IMR-90 (cell line): ENCODE results near the gene FLRT1. TPM values are rescaled to one million over a fixed set of nuclear protein-coding genes. Genes with fewer than 3 reads are reported as not detected.

ENCODE experiments used
- ATAC-seq: fragments of 200-7000 bp; cut with Tn5 transposase; 2 replicates; pipeline ENCODE4 v1.9.1; 2020; ENCODE audit warnings: low read depth, mild to moderate bottlenecking, moderate library complexity
- BruUV-seq: library from RNA; stranded (reverse); fragments of 400-500 nt; replicated peaks from 2 replicates; lab custom pipeline; 2021; lab: Mats Ljungman, UMichigan
- CTCF ChIA-PET: fragments of 300-600 bp; formaldehyde crosslinking; extraction: SDS; loops from one replicate; lab custom pipeline; 2021; ENCODE audit warnings: antibody characterized with exemption; lab: Yijun Ruan, JAX
- POLR2A ChIA-PET: fragments of 300-600 bp; sonication (Branson Sonifier 250); formaldehyde crosslinking; loops from one replicate; lab custom pipeline; 2022; ENCODE audit warnings: antibody characterized with exemption; ENCODE audit not compliant: unreplicated experiment; lab: Charles Lee
- DNase-seq: peaks from one replicate; pipeline ENCODE4 v3.0.0; 2013
- H2AFZ ChIP-seq: replicated peaks from 2 replicates; pipeline ENCODE3; 2013; ENCODE audit warnings: low read length, mild to moderate bottlenecking; ENCODE audit not compliant: poor library complexity
- H2AK5ac ChIP-seq: 2 replicates; pipeline ENCODE4 v1.6.1; 2013; ENCODE audit warnings: low read depth, low read length, inconsistent platforms
- H2AK9ac ChIP-seq: replicated peaks from 2 replicates; pipeline ENCODE3; 2013; ENCODE audit warnings: mild to moderate bottlenecking, low read depth, low read length, moderate library complexity; ENCODE audit not compliant: poor library complexity
- H2BK120ac ChIP-seq: 2 replicates; pipeline ENCODE4 v1.6.1; 2013; ENCODE audit warnings: low read depth, low read length, inconsistent platforms
- H2BK15ac ChIP-seq: 3 replicates; pipeline ENCODE4 v1.6.1; 2013; ENCODE audit warnings: low read depth, low read length, inconsistent platforms
- H2BK20ac ChIP-seq: 2 replicates; pipeline ENCODE4 v1.6.1; 2013; ENCODE audit warnings: low read depth, mild to moderate bottlenecking, inconsistent platforms, low read length, moderate library complexity
- H2BK5ac ChIP-seq: 2 replicates; pipeline ENCODE4 v1.6.1; 2013; ENCODE audit warnings: mild to moderate bottlenecking, low read depth, low read length, inconsistent platforms; ENCODE audit not compliant: poor library complexity, severe bottlenecking
- H3K14ac ChIP-seq: replicated peaks from 2 replicates; pipeline ENCODE4 v1.6.1; 2013; ENCODE audit warnings: low read depth, low read length, inconsistent platforms
- H3K18ac ChIP-seq: 2 replicates; pipeline ENCODE4 v1.6.1; 2013; ENCODE audit warnings: low read depth, low read length, control low read depth
- H3K23ac ChIP-seq: 2 replicates; pipeline ENCODE4 v1.6.1; 2013; ENCODE audit warnings: low read depth, low read length, inconsistent platforms
- H3K27ac ChIP-seq: 2 replicates; pipeline ENCODE4 v1.5.1; 2013; ENCODE audit warnings: mild to moderate bottlenecking, control low read depth, low read length; ENCODE audit not compliant: insufficient read depth
- H3K27me3 ChIP-seq: 2 replicates; pipeline ENCODE4 v1.6.1; 2013; ENCODE audit warnings: low read length; ENCODE audit not compliant: control insufficient read depth, insufficient read depth
- H3K36me3 ChIP-seq: 2 replicates; pipeline ENCODE4 v1.6.1; 2013; ENCODE audit warnings: low read length, mixed read lengths; ENCODE audit not compliant: control insufficient read depth, insufficient read depth
- H3K4ac ChIP-seq: 2 replicates; pipeline ENCODE4 v1.6.1; 2013; ENCODE audit warnings: low read depth, low read length, inconsistent platforms
- H3K4me1 ChIP-seq: 2 replicates; pipeline ENCODE4 v1.6.1; 2013; ENCODE audit warnings: low read length, mixed read lengths; ENCODE audit not compliant: control insufficient read depth, insufficient read depth
- H3K4me2 ChIP-seq: 2 replicates; pipeline ENCODE4 v1.6.1; 2013; ENCODE audit warnings: low read depth, mild to moderate bottlenecking, control low read depth, low read length, moderate library complexity
- H3K4me3 ChIP-seq: 2 replicates; pipeline ENCODE4 v1.5.1; 2013; ENCODE audit warnings: low read depth, mild to moderate bottlenecking, control low read depth, low read length, moderate library complexity; ENCODE audit not compliant: insufficient read depth
- H3K56ac ChIP-seq: 2 replicates; pipeline ENCODE4 v1.6.1; 2013; ENCODE audit warnings: low read length, inconsistent platforms; ENCODE audit not compliant: insufficient read depth; ENCODE audit errors: extremely low read depth
- H3K79me1 ChIP-seq, 2 experiments: 2 replicates each; pipeline ENCODE4 v1.6.1; 2013; ENCODE audit warnings: low read length in 2 of 2, inconsistent platforms in 1 of 2, low read depth in 1 of 2
- H3K9ac ChIP-seq: 2 replicates; pipeline ENCODE4 v1.6.1; 2013; ENCODE audit warnings: low read depth, low read length, control low read depth
- H3K9me1 ChIP-seq: 2 replicates; pipeline ENCODE4 v1.6.1; 2013; ENCODE audit warnings: low read length, inconsistent platforms; ENCODE audit not compliant: insufficient read depth
- H3K9me3 ChIP-seq: 2 replicates; pipeline ENCODE4 v1.6.1; 2013; ENCODE audit warnings: low read length; ENCODE audit not compliant: control insufficient read depth, insufficient read depth
- H4K20me1 ChIP-seq: 2 replicates; pipeline ENCODE4 v1.6.1; 2013; ENCODE audit warnings: low read length, inconsistent platforms; ENCODE audit not compliant: insufficient read depth
- H4K5ac ChIP-seq: 2 replicates; pipeline ENCODE4 v1.6.1; 2013; ENCODE audit warnings: mild to moderate bottlenecking, low read depth, low read length, control low read depth
- H4K8ac ChIP-seq, 2 experiments: 2 replicates each; pipeline ENCODE4 v1.6.1; 2013; ENCODE audit warnings: low read depth in 2 of 2, low read length in 2 of 2, control low read depth in 1 of 2, inconsistent platforms in 1 of 2
- H4K91ac ChIP-seq: 2 replicates; pipeline ENCODE4 v1.6.1; 2013; ENCODE audit warnings: low read depth, low read length, inconsistent platforms; ENCODE audit not compliant: insufficient read depth
- CTCF ChIP-seq: conservative IDR thresholded peaks from 2 replicates; pipeline ENCODE4 v1.5.1; 2012; ENCODE audit warnings: mild to moderate bottlenecking, low read depth, low read length, improper control_type of control experiment
- ELK1 ChIP-seq: fragments of 150-350 bp; IDR thresholded peaks from 2 replicates; pipeline ENCODE4 v1.6.1; 2016; ENCODE audit warnings: low read depth, mild to moderate bottlenecking, low read length, moderate library complexity, borderline replicate concordance
- FOS ChIP-seq: fragments of 150-350 bp; IDR thresholded peaks from 2 replicates; pipeline ENCODE4 v1.6.1; 2016; ENCODE audit warnings: low read depth, low read length
- MAFK ChIP-seq: IDR thresholded peaks from 2 replicates; pipeline ENCODE4 v1.6.1; 2012; ENCODE audit warnings: low read depth, low read length, improper control_type of control experiment
- MAZ ChIP-seq: IDR thresholded peaks from 2 replicates; pipeline ENCODE4 v1.6.1; 2012; ENCODE audit warnings: low read depth, mild to moderate bottlenecking, low read length, improper control_type of control experiment, moderate library complexity, borderline replicate concordance
- MXI1 ChIP-seq: IDR thresholded peaks from 2 replicates; pipeline ENCODE4 v1.6.1; 2012; ENCODE audit warnings: low read depth, mild to moderate bottlenecking, low read length, moderate library complexity, borderline replicate concordance
- NFE2L2 ChIP-seq: fragments of 150-350 bp; IDR thresholded peaks from 2 replicates; pipeline ENCODE4 v1.6.1; 2016; ENCODE audit warnings: low read depth, mild to moderate bottlenecking, low read length
- RAD21 ChIP-seq: IDR thresholded peaks from 2 replicates; pipeline ENCODE4 v1.6.1; 2012; ENCODE audit warnings: low read length, improper control_type of control experiment
- RCOR1 ChIP-seq: IDR thresholded peaks from 2 replicates; pipeline ENCODE4 v1.6.1; 2012; ENCODE audit warnings: mild to moderate bottlenecking, low read length, improper control_type of control experiment; ENCODE audit not compliant: insufficient replicate concordance
- RFX5 ChIP-seq: IDR thresholded peaks from 2 replicates; pipeline ENCODE4 v1.8.0; 2012; ENCODE audit warnings: low read depth, mild to moderate bottlenecking, low read length, moderate library complexity
- WGBS, 2 experiments: methylation state at CpG; one replicate each; pipeline versions ENCODE4 v1.1.5 to v1.1.7; 2013; ENCODE audit warnings: missing lambda C conversion rate in 2 of 2; ENCODE audit not compliant: insufficient read length in 1 of 2; ENCODE audit errors: extremely low coverage in 2 of 2; 5-methylcytosine and 5-hydroxymethylcytosine counted together
- dilution Hi-C: fragments of 300-500 bp; cut with HindIII; formaldehyde crosslinking; loops from one replicate; pipeline ENCODE4 v1.14.3; 2018; ENCODE audit warnings: low sequenced_read_pairs; ENCODE audit not compliant: unreplicated experiment
- in situ Hi-C: fragments of 300-500 bp; cut with MboI; formaldehyde crosslinking; loops from 3 replicates; pipeline ENCODE4 v1.14.3; 2019; ENCODE audit warnings: low sequenced_read_pairs, inconsistent platforms, mixed read lengths
- intact Hi-C: fragments of 100-400 bp; cut with micrococcal nuclease; formaldehyde crosslinking; loops from 2 replicates; pipeline ENCODE4 v1.10.0; 2022
- polyA plus RNA-seq, 3 experiments: library from polyadenylated mRNA; depleted of rRNA; stranded (reverse); fragments of >200 nt; gene quantifications; 2 replicates each; pipeline ENCODE4 v1.2.3, GENCODE V29; 2012; ENCODE audit warnings: low replicate concordance in 1 of 3
- total RNA-seq: library from RNA; depleted of rRNA; stranded (reverse); fragments of >200 nt; gene quantifications from 2 replicates; pipeline ENCODE4 v1.2.3, GENCODE V29; 2012

The FLRT1 gene
- total and polyA plus RNA-seq, 2 of the 4 experiments (the other 2 are of a cell fraction): under 0.01 to 0.07 TPM

- TF ChIP-seq MXI1: no peak
These were observed 7.9 kb upstream of the FLRT1 start (continued) for GRCh38 chr11:64027651-64028397.

- Histone ChIP-seq H3K79me1 (no peaks in the 10 kb centered on the region), H2BK120ac (no peak overlapping the region), H2AK9ac (no peak overlapping the region), H3K27ac (no peak overlapping the region), H4K5ac (no peak overlapping the region), H3K56ac (no peak overlapping the region), H3K9me3 (no peaks in the 10 kb centered on the region), H3K4me3 (no peak overlapping the region), H3K4me1 (peaks cover 10% of the 10 kb centered on the region; the same call in 1 of the 2 replicates), H2BK15ac (no peak overlapping the region), H2BK20ac (no peak overlapping the region), H2AFZ (no peak overlapping the region), H3K4ac (no peak overlapping the region), H3K4me2 (peak overlapping the region; percentile 44; the same call in 1 of the 2 replicates), H4K20me1 (peaks cover 10% of the 10 kb centered on the region), H3K27me3 (peaks cover 2% of the 10 kb centered on the region; the same call in 1 of the 2 replicates), H2BK5ac (no peak overlapping the region), H3K9ac (no peak overlapping the region), H4K8ac (no peak overlapping the region), H2AK5ac (no peak overlapping the region), H3K9me1 (peaks cover 3% of the 10 kb centered on the region; the same call in 1 of the 2 replicates), H3K14ac (no peak overlapping the region), H4K91ac (no peak overlapping the region), H3K23ac (no peak overlapping the region), H3K18ac (no peak overlapping the region), H3K36me3 (no peaks in the 10 kb centered on the region)
- DNase-seq (no peak), ATAC-seq (peak; percentile 51)
- ChIA-PET POLR2A (no interaction called here), CTCF (no interaction called here)
- 0% methylated on average over 4 of the region's 22 CpGs; no CpG with 5 or more reads in 1 of the 2 experiments for WGBS, 2 experiments
- BruUV-seq: no TSS peak
- intact Hi-C loops: no loop called here
- dilution Hi-C loops: no loop called here
- in situ Hi-C loops: no loop called here
- TF ChIP-seq ELK1: no peak
- no peak for TF ChIP-seq RAD21
- TF ChIP-seq RCOR1: no peak
- TF ChIP-seq RFX5: no peak
- no peak for TF ChIP-seq MXI1
- no peak for TF ChIP-seq MAFK
- no peak for TF ChIP-seq NFE2L2
- no peak for TF ChIP-seq CTCF
- TF ChIP-seq MAZ: no peak
- TF ChIP-seq FOS: no peak
These were observed 7.2 kb upstream of the FLRT1 start for GRCh38 chr11:64028398-64029115.
